ENCODE results near the gene AUH.

Gene AUH

GRCh38 chr9:91164724-91165520 lies 196.8 kb downstream of the AUH start:
- Histone ChIP-seq H3K9me3 (no peaks in the 10 kb centered on the region), H3K27me3 (peaks cover 12% of the 10 kb centered on the region), H3K27ac (no peak overlapping the region), H3K4me3 (ENCODE audit: low read depth in 1 of 2, low read length in 1 of 2) (no peak overlapping the region), H3K36me3 (no peaks in the 10 kb centered on the region), H3K4me1 (ENCODE audit: control insufficient read depth in 1 of 2, insufficient read depth in 1 of 2, low read depth in 1 of 2, low read length in 1 of 2) (peaks cover 13 to 15% of the 10 kb centered on the region in 2 experiments)
- no peak for TF ChIP-seq CTCF (IDR thresholded peaks at IDR 0.05)
